CD14-positive monocyte (primary cell): ENCODE data around the gene TBCEL. TPM values are rescaled to one million over a fixed set of nuclear protein-coding genes. Genes with fewer than 3 reads are reported as not detected.

ENCODE experiments used
- DNase-seq, 3 donors: peaks; one replicate each; pipeline ENCODE4 v3.0.0-alpha.2; 2011 to 2022
- H2AFZ ChIP-seq: 2 replicates; pipeline ENCODE4 v1.6.0; 2012; ENCODE audit warnings: mild to moderate bottlenecking, low read depth, low read length, inconsistent platforms; ENCODE audit not compliant: insufficient read depth, poor library complexity, severe bottlenecking
- H3K27ac ChIP-seq, 2 donors: 1 replicate in 1 of 2; 2 replicates in 1 of 2; pipeline ENCODE4 v1.5.1; 2012 to 2013; ENCODE audit warnings: low read length in 2 of 2, control low read depth in 1 of 2, inconsistent platforms in 1 of 2, low read depth in 1 of 2, mild to moderate bottlenecking in 1 of 2
- H3K27me3 ChIP-seq, 2 donors: one replicate each; pipeline versions ENCODE4 v1.6.0 to v1.6.1; 2011 to 2013; ENCODE audit warnings: low read length in 2 of 2; ENCODE audit not compliant: control insufficient read depth in 2 of 2, insufficient read depth in 2 of 2
- H3K36me3 ChIP-seq, 2 donors: replicated peaks in 1 of 2; 1 replicate in 1 of 2; 2 replicates in 1 of 2; pipeline versions ENCODE4 v1.5.1 to v1.6.1; 2012 to 2013; ENCODE audit warnings: low read length in 2 of 2, control low read depth in 1 of 2, inconsistent platforms in 1 of 2, mild to moderate bottlenecking in 1 of 2; ENCODE audit not compliant: insufficient read depth in 2 of 2, control insufficient read depth in 1 of 2
- H3K4me1 ChIP-seq, 2 donors: 1 replicate in 1 of 2; 2 replicates in 1 of 2; pipeline versions ENCODE4 v1.5.1 to v1.6.1; 2012 to 2013; ENCODE audit warnings: low read length in 2 of 2, control low read depth in 1 of 2, inconsistent platforms in 1 of 2, mild to moderate bottlenecking in 1 of 2, moderate library complexity in 1 of 2; ENCODE audit not compliant: insufficient read depth in 2 of 2, control insufficient read depth in 1 of 2
- H3K4me2 ChIP-seq: replicated peaks from 2 replicates; pipeline ENCODE3; 2012; ENCODE audit warnings: low read length, moderate library complexity, mild to moderate bottlenecking; ENCODE audit not compliant: poor library complexity, severe bottlenecking; ENCODE audit errors: extremely low read depth
- H3K4me3 ChIP-seq, 3 experiments: fragments of 200-600 bp in 1 of 3; sonication (generic) in 1 of 3; replicated peaks in 1 of 3; 1 replicate in 2 of 3; 2 replicates in 1 of 3; pipeline ENCODE4 v1.5.1; 2011 to 2013; ENCODE audit warnings: low read length in 3 of 3, mild to moderate bottlenecking in 3 of 3, control low read depth in 2 of 3, low read depth in 2 of 3, inconsistent platforms in 1 of 3, moderate library complexity in 1 of 3
- H3K79me2 ChIP-seq: 2 replicates; pipeline ENCODE4 v1.6.0; 2012; ENCODE audit warnings: mild to moderate bottlenecking, control low read depth, inconsistent platforms, low read length, moderate library complexity; ENCODE audit not compliant: insufficient read depth
- H3K9ac ChIP-seq: 2 replicates; pipeline ENCODE4 v1.6.0; 2017; ENCODE audit warnings: low read length, mild to moderate bottlenecking; ENCODE audit not compliant: insufficient read depth, poor library complexity, severe bottlenecking
- H3K9me3 ChIP-seq, 2 donors: replicated peaks in 1 of 2; 1 replicate in 1 of 2; 2 replicates in 1 of 2; pipeline versions ENCODE4 v1.5.1 to v1.6.1; 2012 to 2013; ENCODE audit warnings: low read length in 2 of 2, control low read depth in 1 of 2; ENCODE audit not compliant: control insufficient read depth in 1 of 2, insufficient read depth in 1 of 2
- H4K20me1 ChIP-seq: 2 replicates; pipeline ENCODE4 v1.6.0; 2012; ENCODE audit warnings: mild to moderate bottlenecking, low read length, control low read depth, moderate library complexity; ENCODE audit not compliant: insufficient read depth
- H3K27ac Mint-ChIP-seq, 7 donors: one replicate each; pipeline ENCODE4 v1.8.0; 2020; ENCODE audit warnings: mild to moderate bottlenecking in 7 of 7, mixed read lengths in 7 of 7, moderate library complexity in 6 of 7, inconsistent platforms in 2 of 7
- H3K27me3 Mint-ChIP-seq, 3 donors: one replicate each; pipeline ENCODE4 v1.8.0; 2021 to 2022; ENCODE audit warnings: low read depth in 3 of 3, mild to moderate bottlenecking in 3 of 3, mixed read lengths in 3 of 3, moderate library complexity in 3 of 3, inconsistent platforms in 1 of 3
- H3K36me3 Mint-ChIP-seq, 2 donors: one replicate each; pipeline ENCODE4 v1.8.0; 2020; ENCODE audit warnings: mixed read lengths in 2 of 2, inconsistent platforms in 1 of 2, mild to moderate bottlenecking in 1 of 2
- H3K4me1 Mint-ChIP-seq: one replicate; pipeline ENCODE4 v1.8.0; 2020; ENCODE audit warnings: mild to moderate bottlenecking, mixed read lengths
- H3K4me3 Mint-ChIP-seq, 2 donors: one replicate each; pipeline ENCODE4 v1.8.0; 2020; ENCODE audit warnings: mild to moderate bottlenecking in 2 of 2, mixed read lengths in 2 of 2, moderate library complexity in 1 of 2
- H3K9me3 Mint-ChIP-seq, 7 donors: one replicate each; pipeline ENCODE4 v1.8.0; 2020 to 2022; ENCODE audit warnings: mixed read lengths in 7 of 7, mild to moderate bottlenecking in 6 of 7, moderate library complexity in 6 of 7, inconsistent platforms in 2 of 7
- WGBS: methylation state at CpG from one replicate; pipeline ENCODE4 v1.1.5; 2013; ENCODE audit warnings: missing lambda C conversion rate; ENCODE audit not compliant: insufficient coverage; 5-methylcytosine and 5-hydroxymethylcytosine counted together
- intact Hi-C, 2 donors: fragments of 100-400 bp; cut with micrococcal nuclease; formaldehyde crosslinking; loops; one replicate each; pipeline versions ENCODE4 v1.15.0 to v1.15.1; 2023
- polyA plus RNA-seq, 3 donors: library from polyadenylated mRNA; depleted of rRNA in 1 of 3; unstranded in 2 of 3; stranded (reverse) in 1 of 3; fragments of 300-500 nt in 2 of 3; fragments of >200 nt in 1 of 3; fragmentation: Illumina TruSeq in 2 of 3; gene quantifications; 1 replicate in 2 of 3; 2 replicates in 1 of 3; pipeline ENCODE4 v1.2.3, GENCODE V29; 2012 to 2021
- TF ChIP-seq, protein P1 (sequence below): fragments of 200-600 bp; IDR thresholded peaks from one replicate; pipeline ENCODE4 v1.8.0; 2022; ENCODE audit warnings: antibody characterized with exemption, mild to moderate bottlenecking

The TBCEL gene
- polyA plus RNA-seq, 3 donors = 3.9 to 6.5 (median 5.0) TPM

DNA sequence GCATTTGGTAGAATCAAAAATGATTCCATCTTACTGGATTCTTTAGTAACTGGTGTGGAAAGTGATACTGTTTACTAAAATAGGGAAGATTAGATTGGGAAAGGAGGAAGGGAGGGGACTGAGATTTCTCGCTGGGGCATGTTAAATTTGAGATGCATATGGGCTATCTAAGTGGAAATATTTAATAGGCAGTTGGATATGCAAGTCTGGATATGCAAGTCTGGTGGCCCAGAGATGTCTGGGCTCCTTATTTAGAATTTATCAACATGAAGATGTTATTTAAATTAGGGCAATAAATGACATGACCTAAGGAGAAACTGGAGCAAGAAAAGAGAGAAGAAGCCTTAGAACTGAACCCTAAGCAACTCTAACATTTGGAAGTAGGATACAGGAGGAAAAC, 17.0 kb upstream of the TBCEL start:
- H3K9ac ChIP-seq = no peak overlapping the region
- TF ChIP-seq, protein P1, sequence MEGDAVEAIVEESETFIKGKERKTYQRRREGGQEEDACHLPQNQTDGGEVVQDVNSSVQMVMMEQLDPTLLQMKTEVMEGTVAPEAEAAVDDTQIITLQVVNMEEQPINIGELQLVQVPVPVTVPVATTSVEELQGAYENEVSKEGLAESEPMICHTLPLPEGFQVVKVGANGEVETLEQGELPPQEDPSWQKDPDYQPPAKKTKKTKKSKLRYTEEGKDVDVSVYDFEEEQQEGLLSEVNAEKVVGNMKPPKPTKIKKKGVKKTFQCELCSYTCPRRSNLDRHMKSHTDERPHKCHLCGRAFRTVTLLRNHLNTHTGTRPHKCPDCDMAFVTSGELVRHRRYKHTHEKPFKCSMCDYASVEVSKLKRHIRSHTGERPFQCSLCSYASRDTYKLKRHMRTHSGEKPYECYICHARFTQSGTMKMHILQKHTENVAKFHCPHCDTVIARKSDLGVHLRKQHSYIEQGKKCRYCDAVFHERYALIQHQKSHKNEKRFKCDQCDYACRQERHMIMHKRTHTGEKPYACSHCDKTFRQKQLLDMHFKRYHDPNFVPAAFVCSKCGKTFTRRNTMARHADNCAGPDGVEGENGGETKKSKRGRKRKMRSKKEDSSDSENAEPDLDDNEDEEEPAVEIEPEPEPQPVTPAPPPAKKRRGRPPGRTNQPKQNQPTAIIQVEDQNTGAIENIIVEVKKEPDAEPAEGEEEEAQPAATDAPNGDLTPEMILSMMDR = no peak
- H3K79me2 ChIP-seq = no peaks in the 10 kb centered on the region
- peaks cover 7 to 18% (median 14%) of the 10 kb centered on the region in 7 donors for H3K9me3 Mint-ChIP-seq
- H3K4me1 ChIP-seq = no peaks in the 10 kb centered on the region
- no peak overlapping the region for H3K27ac ChIP-seq
- no peaks in the 10 kb centered on the region for H3K36me3 ChIP-seq
- no peak overlapping the region for H3K4me3 Mint-ChIP-seq
- DNase-seq = no peak
- 86% methylated on average over 1 of the region's 1 CpG for WGBS
- intact Hi-C loops = no loop called here
- no peaks in the 10 kb centered on the region for H3K4me1 Mint-ChIP-seq
- peaks cover 2 to 15% (median 8%) of the 10 kb centered on the region in 3 donors for H3K27me3 Mint-ChIP-seq
- H3K36me3 Mint-ChIP-seq = no peaks in the 10 kb centered on the region
- peaks cover 2% of the 10 kb centered on the region in 2 donors for H3K27me3 ChIP-seq
- no peak overlapping the region for H2AFZ ChIP-seq
- H3K9me3 ChIP-seq = peaks cover 0 to 10% of the 10 kb centered on the region in 2 donors
- no peak overlapping the region for H3K4me2 ChIP-seq
- no peaks in the 10 kb centered on the region for H4K20me1 ChIP-seq
- H3K4me3 ChIP-seq = no peak overlapping the region
- no peak overlapping the region for H3K27ac Mint-ChIP-seq

DNA sequence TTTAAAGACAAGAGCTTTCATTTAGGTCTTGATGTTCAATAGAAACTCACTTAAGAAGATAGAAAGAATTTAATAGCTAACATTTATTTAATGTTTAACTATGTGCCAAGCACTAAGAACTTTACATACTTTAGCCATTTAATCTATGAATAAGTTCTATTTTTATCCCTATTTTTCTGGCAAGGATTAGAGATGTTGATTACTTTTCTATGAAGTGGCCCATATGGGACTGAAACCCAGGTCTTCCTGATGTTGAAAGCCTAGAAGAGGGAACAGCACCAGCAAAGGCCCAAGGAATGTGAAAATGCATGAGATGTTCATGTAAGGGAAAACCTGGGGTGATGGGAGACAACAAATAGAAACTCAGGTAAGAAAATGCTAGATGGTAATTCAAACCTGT, 15.4 kb upstream of the TBCEL start:
- Histone ChIP-seq H3K4me3 (no peak overlapping the region), H3K9me3 (peaks cover 0 to 10% of the 10 kb centered on the region in 2 donors), H4K20me1 (no peaks in the 10 kb centered on the region), H3K27ac (no peak overlapping the region), H2AFZ (no peak overlapping the region), H3K4me2 (no peak overlapping the region), H3K4me1 (no peaks in the 10 kb centered on the region), H3K36me3 (no peaks in the 10 kb centered on the region), H3K27me3 (peaks cover 2 to 5% of the 10 kb centered on the region in 2 donors), H3K9ac (no peak overlapping the region), H3K79me2 (no peaks in the 10 kb centered on the region)
- Mint-ChIP-seq H3K4me3 (no peak overlapping the region), H3K36me3 (no peaks in the 10 kb centered on the region), H3K27ac (no peak overlapping the region), H3K27me3 (peaks cover 2 to 15% (median 5%) of the 10 kb centered on the region in 3 donors), H3K4me1 (no peaks in the 10 kb centered on the region), H3K9me3 (peaks cover 7 to 18% (median 14%) of the 10 kb centered on the region in 7 donors)
- TF ChIP-seq, protein P1 = no peak
- no peak for DNase-seq
- intact Hi-C loops = no loop called here
